ENCODE data around the gene ZBTB5. TPM values are rescaled to one million over a fixed set of nuclear protein-coding genes. Genes with fewer than 3 reads are reported as not detected.
"Not testable (repeated sequence)": the region's sequence is repeated elsewhere in the genome, so short reads cannot be mapped to it uniquely, and the experiment has no call there.

Gene ZBTB5
- total RNA-seq, 1 donor from 2014 or later: 9.0 TPM

DNA sequence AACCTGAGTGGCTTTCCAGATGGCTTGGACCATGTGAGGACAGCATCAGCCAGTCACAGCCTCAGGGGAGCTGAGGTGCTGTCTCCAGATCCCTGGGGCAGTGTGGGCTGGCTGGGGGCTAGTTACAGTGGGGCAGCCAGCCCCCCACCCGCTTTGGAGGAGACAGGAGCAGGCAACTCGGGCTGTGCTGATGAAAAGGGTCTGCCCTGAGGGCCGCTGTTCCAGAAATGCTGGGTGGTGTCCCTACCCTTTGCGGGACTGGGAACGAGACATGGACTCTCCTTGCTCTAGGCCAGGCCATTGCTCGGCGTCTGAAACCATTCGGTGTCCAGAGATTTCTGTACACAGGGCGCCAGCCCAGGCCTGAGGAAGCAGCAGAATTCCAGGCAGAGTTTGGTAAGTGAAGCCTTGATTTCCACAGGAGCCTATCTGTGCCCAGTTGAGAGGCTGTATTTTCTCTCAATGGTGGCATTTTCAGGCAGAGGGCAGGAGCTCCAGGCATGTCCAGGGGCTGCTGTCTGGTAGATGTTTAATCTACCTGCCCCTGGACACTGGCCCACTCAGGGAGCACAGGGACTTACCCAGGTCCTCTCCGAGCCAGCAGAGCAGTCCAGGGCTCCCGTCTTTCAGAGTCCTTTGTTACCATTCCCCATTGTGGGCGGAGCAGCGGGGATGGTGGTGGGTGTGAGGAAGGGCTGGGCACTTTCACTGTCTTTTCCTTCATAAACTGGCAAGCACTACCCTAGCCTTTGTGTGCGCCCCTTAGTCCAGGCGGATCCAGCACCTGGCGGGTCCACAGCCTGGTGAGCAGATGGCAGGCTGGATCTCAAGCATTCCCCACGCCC is 35.6 kb downstream of the ZBTB5 start:
- Mint-ChIP-seq H3K4me3 (ENCODE audit: unreplicated experiment) (no peak overlapping the region), H3K27me3 (ENCODE audit: unreplicated experiment) (peaks cover 2% of the 10 kb centered on the region), H3K9me3 (ENCODE audit: unreplicated experiment) (no peaks in the 10 kb centered on the region), H3K27ac (ENCODE audit: unreplicated experiment) (no peak overlapping the region), H3K4me1 (ENCODE audit: unreplicated experiment) (no peaks in the 10 kb centered on the region), H3K36me3 (ENCODE audit: low read depth, unreplicated experiment) (peaks cover 23% of the 10 kb centered on the region)
- TF ChIP-seq, protein P1, sequence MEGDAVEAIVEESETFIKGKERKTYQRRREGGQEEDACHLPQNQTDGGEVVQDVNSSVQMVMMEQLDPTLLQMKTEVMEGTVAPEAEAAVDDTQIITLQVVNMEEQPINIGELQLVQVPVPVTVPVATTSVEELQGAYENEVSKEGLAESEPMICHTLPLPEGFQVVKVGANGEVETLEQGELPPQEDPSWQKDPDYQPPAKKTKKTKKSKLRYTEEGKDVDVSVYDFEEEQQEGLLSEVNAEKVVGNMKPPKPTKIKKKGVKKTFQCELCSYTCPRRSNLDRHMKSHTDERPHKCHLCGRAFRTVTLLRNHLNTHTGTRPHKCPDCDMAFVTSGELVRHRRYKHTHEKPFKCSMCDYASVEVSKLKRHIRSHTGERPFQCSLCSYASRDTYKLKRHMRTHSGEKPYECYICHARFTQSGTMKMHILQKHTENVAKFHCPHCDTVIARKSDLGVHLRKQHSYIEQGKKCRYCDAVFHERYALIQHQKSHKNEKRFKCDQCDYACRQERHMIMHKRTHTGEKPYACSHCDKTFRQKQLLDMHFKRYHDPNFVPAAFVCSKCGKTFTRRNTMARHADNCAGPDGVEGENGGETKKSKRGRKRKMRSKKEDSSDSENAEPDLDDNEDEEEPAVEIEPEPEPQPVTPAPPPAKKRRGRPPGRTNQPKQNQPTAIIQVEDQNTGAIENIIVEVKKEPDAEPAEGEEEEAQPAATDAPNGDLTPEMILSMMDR (IDR thresholded peaks at IDR 0.05; ENCODE audit: unreplicated experiment): no peak
- DNase-seq (ENCODE audit: low spot score): no peak

DNA sequence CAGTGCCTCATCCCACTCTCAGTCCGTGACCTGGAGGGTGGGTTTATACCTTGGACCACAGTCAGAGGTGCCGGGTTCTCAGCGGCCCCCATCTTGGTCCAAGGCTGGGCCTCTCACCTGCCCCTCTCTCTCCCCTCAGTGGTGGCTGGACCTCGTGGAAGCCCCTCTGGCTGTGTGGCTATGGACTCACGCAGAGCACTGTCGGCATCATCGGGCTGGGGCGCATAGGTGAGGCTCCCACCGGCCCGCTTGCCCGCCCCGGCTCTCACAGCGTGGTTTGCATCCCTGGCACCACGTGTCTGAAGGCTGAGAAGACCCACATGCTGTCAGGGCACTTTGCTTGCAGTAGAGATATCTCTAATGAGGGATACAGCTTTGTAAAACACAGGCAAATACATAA is 36.9 kb downstream of the ZBTB5 start:
- Mint-ChIP-seq H3K4me1 (ENCODE audit: unreplicated experiment) (peaks cover 6% of the 10 kb centered on the region), H3K36me3 (ENCODE audit: low read depth, unreplicated experiment) (peaks cover 20% of the 10 kb centered on the region), H3K4me3 (ENCODE audit: unreplicated experiment) (no peak overlapping the region), H3K9me3 (ENCODE audit: unreplicated experiment) (no peaks in the 10 kb centered on the region), H3K27me3 (ENCODE audit: unreplicated experiment) (peaks cover 2% of the 10 kb centered on the region), H3K27ac (ENCODE audit: unreplicated experiment) (no peak overlapping the region)
- DNase-seq (ENCODE audit: low spot score): no peak
- TF ChIP-seq, protein P1 (IDR thresholded peaks at IDR 0.05; ENCODE audit: unreplicated experiment): no peak

DNA sequence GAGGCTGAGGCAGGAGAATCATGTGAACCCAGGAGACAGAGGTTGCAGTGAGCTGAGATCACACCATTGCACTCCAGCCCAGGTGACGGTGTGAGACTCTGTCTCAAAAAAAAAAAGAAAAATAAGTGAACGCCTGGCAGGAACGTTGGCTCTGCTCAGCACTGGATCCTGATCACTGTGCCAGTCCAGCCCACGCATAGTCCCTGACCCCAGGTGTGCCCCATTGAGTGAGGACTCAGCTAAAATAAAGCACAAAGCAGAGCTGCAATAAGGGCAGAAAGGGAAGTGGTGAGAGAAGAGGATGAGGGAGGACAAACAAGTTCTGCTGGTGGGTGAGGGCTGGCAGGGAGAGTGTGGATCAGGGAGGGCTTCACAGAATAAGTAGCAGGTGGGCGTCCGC is 38.4 kb downstream of the ZBTB5 start:
- H3K27ac Mint-ChIP-seq (ENCODE audit: unreplicated experiment): no peak overlapping the region
- DNase-seq (ENCODE audit: low spot score): no peak
- peaks cover 12% of the 10 kb centered on the region for H3K4me1 Mint-ChIP-seq (ENCODE audit: unreplicated experiment)
- peaks cover 17% of the 10 kb centered on the region for H3K36me3 Mint-ChIP-seq (ENCODE audit: low read depth, unreplicated experiment)
- H3K9me3 Mint-ChIP-seq (ENCODE audit: unreplicated experiment): no peaks in the 10 kb centered on the region
- no peak overlapping the region for H3K4me3 Mint-ChIP-seq (ENCODE audit: unreplicated experiment)
- H3K27me3 Mint-ChIP-seq (ENCODE audit: unreplicated experiment): no peaks in the 10 kb centered on the region
- TF ChIP-seq, protein P1 (IDR thresholded peaks at IDR 0.05; ENCODE audit: unreplicated experiment): no peak

DNA sequence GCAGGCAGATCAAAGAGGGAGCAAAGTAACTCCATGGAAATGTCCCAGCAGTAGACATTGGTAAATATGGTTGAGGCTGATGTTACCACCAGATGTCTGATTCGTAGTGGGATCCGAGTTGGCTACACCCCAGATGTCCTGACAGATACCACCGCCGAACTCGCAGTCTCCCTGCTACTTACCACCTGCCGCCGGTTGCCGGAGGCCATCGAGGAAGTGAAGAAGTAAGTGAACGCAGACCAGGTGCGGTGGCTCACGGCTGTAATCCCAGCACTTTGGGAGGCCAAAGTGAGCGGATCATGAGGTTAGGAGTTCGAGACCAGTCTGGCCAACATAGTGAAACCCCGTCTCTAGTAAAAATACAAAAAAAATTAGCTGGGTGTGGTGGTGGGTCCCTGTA is 38.8 kb downstream of the ZBTB5 start:
- H3K27me3 Mint-ChIP-seq (ENCODE audit: unreplicated experiment); H3K9me3 Mint-ChIP-seq (ENCODE audit: unreplicated experiment); H3K27ac Mint-ChIP-seq (ENCODE audit: unreplicated experiment); DNase-seq (ENCODE audit: low spot score): not testable (repeated sequence)
- Mint-ChIP-seq H3K4me3 (ENCODE audit: unreplicated experiment) (peak overlapping the region; percentile 71), H3K36me3 (ENCODE audit: low read depth, unreplicated experiment) (peaks cover 17% of the 10 kb centered on the region), H3K4me1 (ENCODE audit: unreplicated experiment) (peaks cover 14% of the 10 kb centered on the region)

DNA sequence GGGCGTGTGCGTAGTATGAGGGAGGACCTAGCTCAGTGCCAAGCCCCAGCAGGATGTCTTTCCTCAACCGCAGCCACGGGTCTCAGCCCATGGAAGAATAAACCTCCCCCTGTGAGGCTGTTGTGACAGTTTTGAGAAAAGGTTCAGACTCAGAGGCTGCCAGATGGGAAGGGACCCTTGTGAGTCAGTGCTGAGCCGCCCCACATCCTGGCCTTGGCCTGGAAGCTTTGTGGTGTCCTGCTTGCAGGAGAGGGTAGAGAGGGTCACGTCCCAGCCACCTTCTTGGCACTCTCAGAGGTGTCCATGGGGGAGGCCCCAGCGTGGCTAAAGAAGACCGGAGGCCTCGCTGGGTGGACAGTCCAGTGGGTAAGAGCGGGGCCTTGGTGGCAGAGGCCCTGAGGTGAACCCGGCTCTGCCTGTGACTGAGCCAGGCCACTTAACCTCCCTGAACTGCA is 39.9 kb downstream of the ZBTB5 start:
- no peak for DNase-seq (ENCODE audit: low spot score)
- H3K36me3 Mint-ChIP-seq (ENCODE audit: low read depth, unreplicated experiment): peaks cover 16% of the 10 kb centered on the region
- no peak overlapping the region for H3K4me3 Mint-ChIP-seq (ENCODE audit: unreplicated experiment)
- TF ChIP-seq, protein P1 (IDR thresholded peaks at IDR 0.05; ENCODE audit: unreplicated experiment): no peak
- H3K27me3 Mint-ChIP-seq (ENCODE audit: unreplicated experiment): no peaks in the 10 kb centered on the region
- H3K4me1 Mint-ChIP-seq (ENCODE audit: unreplicated experiment): peaks cover 14% of the 10 kb centered on the region
- H3K27ac Mint-ChIP-seq (ENCODE audit: unreplicated experiment): no peak overlapping the region
- H3K9me3 Mint-ChIP-seq (ENCODE audit: unreplicated experiment): no peaks in the 10 kb centered on the region
